ENCODE data around the gene HLA-DMB. TPM values are rescaled to one million over a fixed set of nuclear protein-coding genes. Genes with fewer than 3 reads are reported as not detected.

The HLA-DMB gene
- total RNA-seq, 1 donor from 2014 or later, result 1.1 TPM

DNA sequence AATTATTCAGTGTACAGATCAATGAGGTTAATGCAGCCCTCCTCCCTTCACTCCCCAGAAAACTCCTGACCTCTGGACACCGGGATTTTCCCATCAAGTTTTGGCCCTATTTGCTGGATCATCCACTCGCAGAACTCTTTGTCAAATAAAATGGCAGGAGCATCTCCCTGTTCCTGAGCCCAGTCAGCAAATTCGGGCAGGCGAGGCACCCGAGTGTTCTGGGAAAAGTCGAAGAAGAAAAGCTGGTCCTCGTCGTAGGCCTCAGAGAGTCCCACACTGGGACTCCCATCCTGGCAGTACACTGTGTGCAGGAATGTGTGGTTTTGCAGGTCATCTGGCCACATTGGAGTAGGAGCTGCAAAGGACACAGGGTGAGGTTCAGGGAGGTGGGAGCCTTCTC lies 9.6 kb upstream of the HLA-DMB start:
- TF ChIP-seq, protein P1, sequence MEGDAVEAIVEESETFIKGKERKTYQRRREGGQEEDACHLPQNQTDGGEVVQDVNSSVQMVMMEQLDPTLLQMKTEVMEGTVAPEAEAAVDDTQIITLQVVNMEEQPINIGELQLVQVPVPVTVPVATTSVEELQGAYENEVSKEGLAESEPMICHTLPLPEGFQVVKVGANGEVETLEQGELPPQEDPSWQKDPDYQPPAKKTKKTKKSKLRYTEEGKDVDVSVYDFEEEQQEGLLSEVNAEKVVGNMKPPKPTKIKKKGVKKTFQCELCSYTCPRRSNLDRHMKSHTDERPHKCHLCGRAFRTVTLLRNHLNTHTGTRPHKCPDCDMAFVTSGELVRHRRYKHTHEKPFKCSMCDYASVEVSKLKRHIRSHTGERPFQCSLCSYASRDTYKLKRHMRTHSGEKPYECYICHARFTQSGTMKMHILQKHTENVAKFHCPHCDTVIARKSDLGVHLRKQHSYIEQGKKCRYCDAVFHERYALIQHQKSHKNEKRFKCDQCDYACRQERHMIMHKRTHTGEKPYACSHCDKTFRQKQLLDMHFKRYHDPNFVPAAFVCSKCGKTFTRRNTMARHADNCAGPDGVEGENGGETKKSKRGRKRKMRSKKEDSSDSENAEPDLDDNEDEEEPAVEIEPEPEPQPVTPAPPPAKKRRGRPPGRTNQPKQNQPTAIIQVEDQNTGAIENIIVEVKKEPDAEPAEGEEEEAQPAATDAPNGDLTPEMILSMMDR (IDR thresholded peaks at IDR 0.05; ENCODE audit: unreplicated experiment), result no peak
- Mint-ChIP-seq H3K27me3 (peaks cover 30% of the 10 kb centered on the region), H3K27ac (no peak overlapping the region), H3K4me3 (ENCODE audit: low read depth) (no peak overlapping the region), H3K36me3 (ENCODE audit: insufficient read depth) (no peaks in the 10 kb centered on the region), H3K9me3 (ENCODE audit: low read depth) (peaks cover 3% of the 10 kb centered on the region), H3K4me1 (ENCODE audit: low read depth) (no peaks in the 10 kb centered on the region)
- DNase-seq (ENCODE audit: low spot score, unreplicated experiment), result no peak

DNA sequence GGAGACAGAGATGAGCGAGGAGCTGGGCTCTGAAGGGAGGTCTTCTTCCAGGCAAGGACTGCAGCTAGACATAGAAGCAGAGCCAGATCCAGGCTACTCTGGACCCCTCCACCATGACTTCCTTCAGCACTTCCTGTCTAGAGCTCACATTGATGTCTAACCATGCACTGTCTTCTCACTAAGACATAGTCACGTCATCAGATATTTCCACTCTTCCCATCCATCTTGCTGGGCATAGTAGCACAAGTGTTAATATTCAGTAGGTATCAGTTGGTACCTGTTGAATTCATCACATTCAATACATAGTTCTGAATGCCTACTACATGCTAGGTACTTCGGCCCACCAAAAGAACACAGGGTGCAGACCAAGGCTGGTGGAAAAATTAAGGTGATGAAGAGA lies 9.2 kb upstream of the HLA-DMB start:
- no peak overlapping the region for H3K27ac Mint-ChIP-seq
- H3K9me3 Mint-ChIP-seq (ENCODE audit: low read depth), result peaks cover 3% of the 10 kb centered on the region

DNA sequence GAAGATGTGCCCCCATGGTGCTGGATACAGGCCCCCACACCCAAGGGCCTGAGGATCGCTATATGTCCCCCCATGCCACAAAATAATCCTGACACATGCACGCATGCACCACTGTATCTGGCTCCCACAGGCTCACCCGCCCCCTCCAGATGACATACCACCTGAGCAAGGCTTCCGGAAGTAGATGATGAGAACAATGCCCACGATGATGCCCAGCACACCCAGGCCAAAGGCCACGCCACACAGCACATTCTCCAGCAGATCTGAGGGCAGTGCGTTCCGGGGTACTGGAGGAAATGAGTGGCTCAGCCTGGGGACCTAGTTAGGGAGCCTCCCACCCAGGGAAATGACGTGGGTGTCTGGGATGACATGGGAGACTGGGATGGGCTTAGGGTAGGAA lies 8.3 kb upstream of the HLA-DMB start:
- Mint-ChIP-seq H3K4me1 (ENCODE audit: low read depth) (no peaks in the 10 kb centered on the region), H3K9me3 (ENCODE audit: low read depth) (peaks cover 3% of the 10 kb centered on the region), H3K27ac (no peak overlapping the region), H3K4me3 (ENCODE audit: low read depth) (no peak overlapping the region), H3K27me3 (peaks cover 26% of the 10 kb centered on the region), H3K36me3 (ENCODE audit: insufficient read depth) (no peaks in the 10 kb centered on the region)
- TF ChIP-seq, protein P1 (IDR thresholded peaks at IDR 0.05; ENCODE audit: unreplicated experiment), result no peak
- DNase-seq (ENCODE audit: low spot score, unreplicated experiment), result no peak

More for the DNA sequence above, 9.2 kb upstream of the HLA-DMB start:
- no peaks in the 10 kb centered on the region for H3K4me1 Mint-ChIP-seq (ENCODE audit: low read depth)
- no peak for DNase-seq (ENCODE audit: low spot score, unreplicated experiment)
- H3K36me3 Mint-ChIP-seq (ENCODE audit: insufficient read depth), result no peaks in the 10 kb centered on the region
- no peak overlapping the region for H3K4me3 Mint-ChIP-seq (ENCODE audit: low read depth)
- TF ChIP-seq, protein P1 (IDR thresholded peaks at IDR 0.05; ENCODE audit: unreplicated experiment), result no peak
- H3K27me3 Mint-ChIP-seq, result peaks cover 26% of the 10 kb centered on the region

DNA sequence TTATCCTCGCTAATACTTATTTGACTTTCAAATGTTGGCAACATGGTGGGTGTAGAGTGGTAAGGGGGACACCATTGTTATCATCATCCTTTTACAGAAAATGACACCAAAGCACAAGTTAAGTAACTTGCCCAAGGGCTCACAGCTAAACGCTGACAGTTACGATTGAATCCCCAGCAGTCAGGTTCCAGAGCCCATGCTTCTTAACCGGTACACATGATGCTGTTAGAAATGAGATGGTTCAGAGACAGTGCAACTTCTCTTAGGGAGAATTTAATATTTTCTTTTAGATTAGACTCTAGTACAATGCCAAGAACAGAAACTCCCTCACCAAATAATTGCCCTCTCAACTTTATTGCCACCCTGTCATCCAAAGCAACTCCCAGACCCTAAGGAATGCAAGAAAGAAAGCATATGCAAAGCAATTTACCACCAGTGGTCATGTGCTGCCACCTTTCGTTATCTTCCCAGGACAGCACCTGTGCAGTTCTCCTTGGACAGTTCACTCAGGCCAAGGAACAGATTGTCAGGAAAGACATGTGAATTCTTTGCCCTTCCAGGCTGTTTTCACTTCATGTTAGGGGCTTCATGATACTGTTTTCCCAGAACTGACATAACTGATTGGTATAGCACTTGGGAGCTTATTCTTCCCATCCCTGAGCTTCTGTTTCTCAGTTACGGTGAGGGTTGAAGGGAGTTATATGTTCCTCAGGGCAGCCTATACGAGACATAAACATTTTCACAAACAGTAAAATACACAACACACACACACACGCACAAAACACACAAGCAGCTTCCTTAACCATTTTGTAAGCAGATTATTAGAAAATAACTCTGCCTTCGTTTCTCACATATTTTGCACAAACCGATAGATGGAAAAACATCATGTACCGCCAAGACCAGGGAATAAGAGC lies 7.0 kb upstream of the HLA-DMB start:
- Mint-ChIP-seq H3K36me3 (ENCODE audit: insufficient read depth) (no peaks in the 10 kb centered on the region), H3K4me1 (ENCODE audit: low read depth) (no peaks in the 10 kb centered on the region), H3K4me3 (ENCODE audit: low read depth) (no peak overlapping the region), H3K27ac (no peak overlapping the region), H3K27me3 (peaks cover 27% of the 10 kb centered on the region), H3K9me3 (ENCODE audit: low read depth) (peaks cover 3% of the 10 kb centered on the region)
- TF ChIP-seq, protein P1 (IDR thresholded peaks at IDR 0.05; ENCODE audit: unreplicated experiment), result peak; percentile 69
- no peak for DNase-seq (ENCODE audit: low spot score, unreplicated experiment)

DNA sequence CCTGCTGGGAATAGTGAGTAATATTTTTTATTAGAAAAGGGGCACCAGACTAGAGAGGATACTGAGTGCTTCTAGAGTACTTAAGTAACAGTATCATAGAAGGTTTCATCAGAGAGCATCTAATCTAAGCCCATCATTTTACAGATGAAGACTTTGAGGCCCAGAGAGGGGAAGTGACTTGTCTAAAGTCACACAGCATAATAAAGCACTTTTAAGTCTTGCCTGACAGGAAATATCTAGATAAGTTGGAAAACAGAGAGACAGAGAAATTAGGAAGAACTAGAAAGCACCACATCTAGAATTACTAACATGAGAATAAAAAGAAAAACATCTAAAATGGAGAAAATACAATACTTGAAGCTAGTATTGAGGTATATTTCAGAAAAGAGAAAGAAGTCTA lies 6.1 kb upstream of the HLA-DMB start:
- H3K36me3 Mint-ChIP-seq (ENCODE audit: insufficient read depth), result no peaks in the 10 kb centered on the region
- no peak overlapping the region for H3K4me3 Mint-ChIP-seq (ENCODE audit: low read depth)
- H3K4me1 Mint-ChIP-seq (ENCODE audit: low read depth), result no peaks in the 10 kb centered on the region
- H3K27me3 Mint-ChIP-seq, result peaks cover 27% of the 10 kb centered on the region
- DNase-seq (ENCODE audit: low spot score, unreplicated experiment), result no peak
- H3K27ac Mint-ChIP-seq, result no peak overlapping the region
- TF ChIP-seq, protein P1 (IDR thresholded peaks at IDR 0.05; ENCODE audit: unreplicated experiment), result no peak
- peaks cover 3% of the 10 kb centered on the region for H3K9me3 Mint-ChIP-seq (ENCODE audit: low read depth)
